SK-N-DZ (cell line): ENCODE data around the gene MMP23B.
"Not testable (repeated sequence)": the region's sequence is repeated elsewhere in the genome, so short reads cannot be mapped to it uniquely, and the experiment has no call there.

Experiments
- DNase-seq: peaks from one replicate; pipeline ENCODE4 v3.0.0-alpha.2; 2015; ENCODE audit warnings: low spot score

Gene MMP23B

GRCh38 chr1:1666526-1666925 is 34.6 kb downstream of the MMP23B start:
- no peak for DNase-seq

- no peak for DNase-seq
Observed at GRCh38 chr1:1669468-1670440, 37.8 kb downstream of the MMP23B start.

GRCh38 chr1:1670866-1671265 is 38.9 kb downstream of the MMP23B start:
- no peak for DNase-seq

GRCh38 chr1:1671365-1672119 is 39.6 kb downstream of the MMP23B start:
- DNase-seq: no peak

GRCh38 chr1:1672181-1672965 is 40.4 kb downstream of the MMP23B start:
- no peak for DNase-seq

- not testable (repeated sequence) for DNase-seq
Observed at GRCh38 chr1:1674806-1675205, 42.8 kb downstream of the MMP23B start.

GRCh38 chr1:1675218-1675617 is 43.2 kb downstream of the MMP23B start:
- DNase-seq: not testable (repeated sequence)

GRCh38 chr1:1676087-1676486 is 44.1 kb downstream of the MMP23B start:
- not testable (repeated sequence) for DNase-seq

GRCh38 chr1:1677718-1678580 is 46.0 kb downstream of the MMP23B start:
- no peak for DNase-seq

GRCh38 chr1:1678581-1679380 is 46.8 kb downstream of the MMP23B start:
- no peak for DNase-seq

- DNase-seq: no peak
Observed at GRCh38 chr1:1680031-1680911, 48.3 kb downstream of the MMP23B start.

GRCh38 chr1:1680912-1681273 is 48.9 kb downstream of the MMP23B start:
- DNase-seq: no peak

GRCh38 chr1:1683104-1683905 is 51.3 kb downstream of the MMP23B start:
- DNase-seq: no peak
